ENCODE results near the gene PIWIL1. TPM values are rescaled to one million over a fixed set of nuclear protein-coding genes. Genes with fewer than 3 reads are reported as not detected.

The PIWIL1 gene
- total RNA-seq, 1 experiment from 2014 or later = not detected

DNA sequence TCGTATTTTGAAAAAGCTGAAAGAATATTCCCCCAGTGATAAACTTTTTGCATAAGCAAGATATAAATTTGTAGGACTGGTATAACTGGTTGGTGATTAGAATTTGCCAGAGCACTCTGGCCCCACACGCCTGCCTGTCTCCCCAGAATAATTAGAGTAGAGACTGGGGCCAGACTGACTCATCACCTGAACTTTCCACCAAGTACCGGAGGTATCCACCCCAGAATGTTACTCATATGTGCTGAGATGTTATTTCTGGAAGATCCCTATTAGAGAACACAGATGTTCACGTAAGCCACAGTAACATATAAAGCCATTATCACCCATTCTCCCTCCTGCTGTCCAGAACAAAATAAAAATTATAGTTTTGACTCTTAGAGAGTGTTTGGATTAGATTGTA lies 49.5 kb upstream of the PIWIL1 start:
- no peak overlapping the region for H2BK12ac ChIP-seq (ENCODE audit: insufficient read length, low read depth, low read length)
- no peak overlapping the region for H4K5ac ChIP-seq (ENCODE audit: insufficient read length, low read depth, low read length)
- Mint-ChIP-seq H3K4me3 (no peak overlapping the region), H3K27ac (no peak overlapping the region), H3K27me3 (ENCODE audit: low read depth) (peaks cover 71% of the 10 kb centered on the region), H3K36me3 (ENCODE audit: insufficient read depth in 1 of 3, low read depth in 3 of 3) (peaks cover 5 to 11% (median 11%) of the 10 kb centered on the region in 3 experiments), H3K9me3 (peaks cover 26 to 37% of the 10 kb centered on the region in 2 experiments), H3K4me1 (no peaks in the 10 kb centered on the region)
- WGBS (ENCODE audit: extremely low coverage, insufficient read length, low lambda C conversion rate) = no CpG with 5 or more reads among the region's 4 CpGs
- no peak overlapping the region for H3K18ac ChIP-seq (ENCODE audit: insufficient read length, low read depth, low read length)
- TF ChIP-seq, protein P1, sequence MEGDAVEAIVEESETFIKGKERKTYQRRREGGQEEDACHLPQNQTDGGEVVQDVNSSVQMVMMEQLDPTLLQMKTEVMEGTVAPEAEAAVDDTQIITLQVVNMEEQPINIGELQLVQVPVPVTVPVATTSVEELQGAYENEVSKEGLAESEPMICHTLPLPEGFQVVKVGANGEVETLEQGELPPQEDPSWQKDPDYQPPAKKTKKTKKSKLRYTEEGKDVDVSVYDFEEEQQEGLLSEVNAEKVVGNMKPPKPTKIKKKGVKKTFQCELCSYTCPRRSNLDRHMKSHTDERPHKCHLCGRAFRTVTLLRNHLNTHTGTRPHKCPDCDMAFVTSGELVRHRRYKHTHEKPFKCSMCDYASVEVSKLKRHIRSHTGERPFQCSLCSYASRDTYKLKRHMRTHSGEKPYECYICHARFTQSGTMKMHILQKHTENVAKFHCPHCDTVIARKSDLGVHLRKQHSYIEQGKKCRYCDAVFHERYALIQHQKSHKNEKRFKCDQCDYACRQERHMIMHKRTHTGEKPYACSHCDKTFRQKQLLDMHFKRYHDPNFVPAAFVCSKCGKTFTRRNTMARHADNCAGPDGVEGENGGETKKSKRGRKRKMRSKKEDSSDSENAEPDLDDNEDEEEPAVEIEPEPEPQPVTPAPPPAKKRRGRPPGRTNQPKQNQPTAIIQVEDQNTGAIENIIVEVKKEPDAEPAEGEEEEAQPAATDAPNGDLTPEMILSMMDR (conservative IDR thresholded peaks at IDR 0.05) = no peak
- no peak overlapping the region for H4K91ac ChIP-seq (ENCODE audit: insufficient read length, low read depth, low read length)
- H3K27me3 ChIP-seq (ENCODE audit: insufficient read depth, low read length) = no peaks in the 10 kb centered on the region
- no peaks in the 10 kb centered on the region for H3K23me2 ChIP-seq (ENCODE audit: insufficient read length, low read depth, low read length, poor library complexity, severe bottlenecking)
- H4K20me1 ChIP-seq (ENCODE audit: control insufficient read depth, insufficient read depth, insufficient read length) = peaks cover 3% of the 10 kb centered on the region
- no peak overlapping the region for H3K27ac ChIP-seq (ENCODE audit: insufficient read length, low read depth, low read length)
- no peak overlapping the region for H2BK20ac ChIP-seq (ENCODE audit: low read depth, low read length, poor library complexity, severe bottlenecking)
- H2BK15ac ChIP-seq (ENCODE audit: low read depth, low read length) = no peak overlapping the region
- no peak overlapping the region for H2BK5ac ChIP-seq (ENCODE audit: insufficient read length, low read length)
- H2AK5ac ChIP-seq (ENCODE audit: insufficient read length, low read length) = no peak overlapping the region
- H3K79me2 ChIP-seq (ENCODE audit: insufficient read depth, low read length) = no peaks in the 10 kb centered on the region
- H3K4me2 ChIP-seq (ENCODE audit: insufficient read depth, insufficient read length, low read length) = no peak overlapping the region
- H3T11ph ChIP-seq (ENCODE audit: low read length) = no peak overlapping the region
- peaks cover 13% of the 10 kb centered on the region for H3K9me3 ChIP-seq (ENCODE audit: control insufficient read depth, low read depth, low read length)
- no peak overlapping the region for H3K14ac ChIP-seq (ENCODE audit: insufficient read depth, low read length)
- no peak overlapping the region for H2AFZ ChIP-seq (ENCODE audit: low read length)
- no peak overlapping the region for H4K8ac ChIP-seq (replicated peaks; ENCODE audit: insufficient read length, low read depth, low read length)
- no peak overlapping the region for H3K9ac ChIP-seq (ENCODE audit: extremely low read depth, insufficient read length, low read length)
- no peaks in the 10 kb centered on the region for H3K79me1 ChIP-seq (ENCODE audit: insufficient read depth, low read depth, low read length, poor library complexity, severe bottlenecking)
- no peak overlapping the region for H3K56ac ChIP-seq (ENCODE audit: insufficient read length, low read depth, low read length)
- no peaks in the 10 kb centered on the region for H3K4me1 ChIP-seq (ENCODE audit: insufficient read depth, low read length)
- H2BK120ac ChIP-seq (ENCODE audit: low read depth, low read length, poor library complexity, severe bottlenecking) = no peak overlapping the region
- H3K4ac ChIP-seq (ENCODE audit: low read depth, low read length) = no peak overlapping the region
- no peak overlapping the region for H3K23ac ChIP-seq (ENCODE audit: insufficient read length, low read depth, low read length)
- DNase-seq = no peak
